Endothelial cell of umbilical vein (primary cell): ENCODE data around the gene VIPR2. TPM values are rescaled to one million over a fixed set of nuclear protein-coding genes. Genes with fewer than 3 reads are reported as not detected.

Experiments
- BruUV-seq: library from RNA; stranded (reverse); fragments of 400-500 nt; replicated peaks from 2 replicates; lab custom pipeline; 2021; lab: Mats Ljungman, UMichigan
- CTCF ChIA-PET: fragments of 300-600, 350-600 bp; sonication (Branson Sonifier 250); formaldehyde crosslinking; loops from one replicate; lab custom pipeline; 2021; ENCODE audit warnings: antibody characterized with exemption, inconsistent platforms; lab: Charles Lee
- POLR2A ChIA-PET: fragments of 300-600, 350-600 bp; sonication (Branson Sonifier 250); formaldehyde crosslinking; loops from one replicate; lab custom pipeline; 2021; ENCODE audit warnings: antibody characterized with exemption, inconsistent platforms; lab: Charles Lee
- DNase-seq: peaks from one replicate; pipeline ENCODE4 v3.0.0-alpha.2; 2011; ENCODE audit warnings: low read depth, low spot score
- FAIRE-seq: peaks from 2 replicates; lab custom pipeline; 2011; peaks lifted over from hg19 to GRCh38; lab: Jason Lieb, UNC
- H2AFZ ChIP-seq: 2 replicates; pipeline ENCODE4 v1.6.0; 2012; ENCODE audit warnings: low read depth, low read length, control low read depth, inconsistent platforms
- H3K27ac ChIP-seq: 2 replicates; pipeline ENCODE4 v1.5.1; 2011; ENCODE audit warnings: low read depth, mild to moderate bottlenecking, control low read depth, low read length, moderate library complexity; ENCODE audit not compliant: insufficient read depth
- H3K27me3 ChIP-seq, 2 experiments: 2 replicates each; pipeline versions ENCODE4 v1.6.0 to v1.6.1; 2011; ENCODE audit warnings: low read length in 2 of 2, mixed read lengths in 1 of 2; ENCODE audit not compliant: control insufficient read depth in 2 of 2, insufficient read depth in 2 of 2
- H3K36me3 ChIP-seq, 2 experiments: 2 replicates in 1 of 2; 3 replicates in 1 of 2; pipeline ENCODE4 v1.5.1; 2011; ENCODE audit warnings: low read length in 2 of 2, mild to moderate bottlenecking in 1 of 2, moderate library complexity in 1 of 2; ENCODE audit not compliant: control insufficient read depth in 2 of 2, insufficient read depth in 2 of 2; ENCODE audit errors: extremely low read depth in 1 of 2
- H3K4me1 ChIP-seq: 3 replicates; pipeline ENCODE4 v1.5.1; 2011; ENCODE audit warnings: mild to moderate bottlenecking, low read length; ENCODE audit not compliant: control insufficient read depth, insufficient read depth; ENCODE audit errors: extremely low read depth
- H3K4me2 ChIP-seq: 2 replicates; pipeline ENCODE4 v1.6.1; 2011; ENCODE audit warnings: low read length, control low read depth, mixed read lengths; ENCODE audit not compliant: insufficient read depth
- H3K4me3 ChIP-seq, 3 experiments: fragments of 200-600 bp in 1 of 3; sonication (generic), shearing (Covaris generic) in 1 of 3; replicated peaks in 1 of 3; 2 replicates each; pipeline ENCODE4 v1.5.1; 2011 to 2016; ENCODE audit warnings: control low read depth in 3 of 3, low read length in 3 of 3, mild to moderate bottlenecking in 2 of 3, inconsistent platforms in 1 of 3, low read depth in 1 of 3, moderate library complexity in 1 of 3; ENCODE audit not compliant: insufficient read depth in 1 of 3
- H3K79me2 ChIP-seq: 2 replicates; pipeline ENCODE4 v1.6.0; 2012; ENCODE audit warnings: low read length, inconsistent platforms; ENCODE audit not compliant: control insufficient read depth, insufficient read depth
- H3K9ac ChIP-seq: replicated peaks from 2 replicates; pipeline ENCODE3; 2011; ENCODE audit warnings: low read length, control low read depth; ENCODE audit not compliant: insufficient read depth; ENCODE audit errors: extremely low read depth
- H3K9me1 ChIP-seq: replicated peaks from 3 replicates; pipeline ENCODE4 v1.6.0; 2011; ENCODE audit warnings: mild to moderate bottlenecking, low read length; ENCODE audit not compliant: control insufficient read depth, insufficient read depth; ENCODE audit errors: extremely low read depth
- H3K9me3 ChIP-seq: replicated peaks from 2 replicates; pipeline ENCODE4 v1.5.1; 2012; ENCODE audit warnings: low read length, inconsistent platforms; ENCODE audit not compliant: control insufficient read depth, insufficient read depth
- H4K20me1 ChIP-seq: replicated peaks from 2 replicates; pipeline ENCODE3; 2011; ENCODE audit warnings: mild to moderate bottlenecking, low read length; ENCODE audit not compliant: control insufficient read depth, insufficient read depth; ENCODE audit errors: extremely low read depth
- CTCF ChIP-seq, 2 donors: IDR thresholded peaks; 1 replicate in 1 of 2; 2 replicates in 1 of 2; pipeline ENCODE4 v1.5.1; 2011; ENCODE audit warnings: low read length in 2 of 2, mild to moderate bottlenecking in 2 of 2, moderate library complexity in 2 of 2, control low read depth in 1 of 2, inconsistent platforms in 1 of 2, low read depth in 1 of 2; ENCODE audit not compliant: insufficient read depth in 1 of 2; ENCODE audit errors: extremely low read depth in 1 of 2
- EZH2 ChIP-seq: IDR thresholded peaks from 2 replicates; pipeline ENCODE4 v1.6.1; 2012; ENCODE audit warnings: borderline replicate concordance, low read depth, mild to moderate bottlenecking, moderate library complexity, low read length, inconsistent platforms; ENCODE audit not compliant: severe bottlenecking
- FOS ChIP-seq: IDR thresholded peaks from 2 replicates; pipeline ENCODE4 v1.6.1; 2011; ENCODE audit warnings: mild to moderate bottlenecking, low read length, moderate library complexity, borderline replicate concordance; ENCODE audit not compliant: insufficient read depth
- GATA2 ChIP-seq: IDR thresholded peaks from 2 replicates; pipeline ENCODE4 v1.7.0; 2011; ENCODE audit warnings: low read depth, mild to moderate bottlenecking, moderate library complexity, mixed read lengths, low read length; ENCODE audit not compliant: insufficient read length, insufficient read depth
- JUN ChIP-seq: IDR thresholded peaks from 2 replicates; pipeline ENCODE4 v1.6.1; 2011; ENCODE audit warnings: borderline replicate concordance, low read depth; ENCODE audit not compliant: insufficient read length, insufficient read depth
- MAX ChIP-seq: IDR thresholded peaks from 2 replicates; pipeline ENCODE4 v1.6.1; 2011; ENCODE audit not compliant: insufficient read depth, insufficient read length
- MYC ChIP-seq: IDR thresholded peaks from one replicate; pipeline ENCODE4 v1.6.1; 2011; ENCODE audit warnings: mild to moderate bottlenecking, low read depth, low read length
- POLR2A ChIP-seq: IDR thresholded peaks from 2 replicates; pipeline ENCODE4 v1.6.1; 2012; ENCODE audit warnings: low read depth, mild to moderate bottlenecking, control low read depth, low read length
- POLR2AphosphoS5 ChIP-seq: IDR thresholded peaks from 2 replicates; pipeline ENCODE4 v1.6.1; 2012; ENCODE audit warnings: low read depth, mild to moderate bottlenecking, control low read depth, low read length, moderate library complexity; ENCODE audit not compliant: insufficient read depth
- dilution Hi-C: fragments of 300-500 bp; cut with MboI; formaldehyde crosslinking; loops from one replicate; pipeline ENCODE4 v1.15.0; 2019; ENCODE audit warnings: low sequenced_read_pairs; ENCODE audit not compliant: extremely low pct_ligation_motif_present
- intact Hi-C: fragments of 100-400 bp; cut with micrococcal nuclease; formaldehyde crosslinking; loops from one replicate; pipeline ENCODE4 v1.10.0; 2022
- polyA plus RNA-seq, 4 experiments: library from polyadenylated mRNA; depleted of rRNA in 3 of 4; stranded (reverse) in 3 of 4; unstranded in 1 of 4; fragments of >200 nt; gene quantifications; 2 replicates each; pipeline versions ENCODE4 v1.2.1 to v1.2.3, GENCODE V29; 2011 to 2012; ENCODE audit warnings: missing spikeins in 1 of 4
- total RNA-seq: library from RNA; stranded (reverse); gene quantifications from 2 replicates; pipeline ENCODE4 v1.2.3, GENCODE V29; 2021

VIPR2 gene
- total and polyA plus RNA-seq, 2 donors (not counting 3 experiments of a cell fraction or from before 2014, with no cell fraction given), result not detected

- Histone ChIP-seq H3K4me3 (no peak overlapping the region), H3K9ac (no peak overlapping the region), H4K20me1 (no peaks in the 10 kb centered on the region), H3K27ac (no peak overlapping the region), H3K36me3 (no peaks in the 10 kb centered on the region), H3K79me2 (no peaks in the 10 kb centered on the region), H3K4me1 (no peaks in the 10 kb centered on the region), H2AFZ (no peak overlapping the region), H3K9me1 (no peaks in the 10 kb centered on the region), H3K27me3 (no peaks in the 10 kb centered on the region), H3K9me3 (peaks cover 2% of the 10 kb centered on the region), H3K4me2 (no peak overlapping the region)
- intact Hi-C loops (no loop called here), dilution Hi-C loops (no loop called here)
- FAIRE-seq (no peak), DNase-seq (no peak)
- ChIA-PET CTCF (no interaction called here), POLR2A (no interaction called here)
- TF ChIP-seq FOS (no peak), POLR2A (no peak), JUN (no peak), POLR2AphosphoS5 (no peak), GATA2 (no peak), MYC (no peak), CTCF (IDR thresholded peaks at IDR 0.05; ENCODE audit: extremely low read depth in 1 of 2, insufficient read depth in 1 of 2, low read depth in 1 of 2, low read length in 2 of 2) (no peak), EZH2 (no peak), MAX (no peak)
- BruUV-seq, result no TSS peak
Observed at GRCh38 chr7:159060440-159060839, 84.2 kb downstream of the VIPR2 start.
